AG08396 (cell line): ENCODE measurements around the gene DDX20.

Experiments used
- DNase-seq: peaks from one replicate; pipeline ENCODE4 v3.0.0; 2012; ENCODE audit warnings: low spot score, mixed read lengths

The DDX20 gene

GRCh38 chr1:111747947-111748346 is 7.8 kb upstream of the DDX20 start:
- DNase-seq, result no peak

GRCh38 chr1:111749628-111750027 is 6.1 kb upstream of the DDX20 start:
- no peak for DNase-seq

GRCh38 chr1:111750856-111751255 is 4.8 kb upstream of the DDX20 start:
- DNase-seq, result no peak

GRCh38 chr1:111751906-111752575 is 3.7 kb upstream of the DDX20 start:
- no peak for DNase-seq

GRCh38 chr1:111754984-111755330 is 744 bp upstream of the DDX20 start:
- peak; percentile 54 for DNase-seq

- DNase-seq, result no peak
These were observed 418 bp downstream of the DDX20 start for GRCh38 chr1:111756124-111756513.

GRCh38 chr1:111758373-111758772 is 2.7 kb downstream of the DDX20 start:
- no peak for DNase-seq

GRCh38 chr1:111761717-111762116 is 6.0 kb downstream of the DDX20 start:
- DNase-seq, result no peak

GRCh38 chr1:111762332-111762731 is 6.6 kb downstream of the DDX20 start:
- no peak for DNase-seq

- no peak for DNase-seq
These were observed 12.3 kb downstream of the DDX20 start for GRCh38 chr1:111768023-111768422.

- DNase-seq, result no peak
These were observed 12.9 kb downstream of the DDX20 start for GRCh38 chr1:111768625-111769024.

- peak; percentile 53 for DNase-seq
These were observed 13.9 kb downstream of the DDX20 start for GRCh38 chr1:111769517-111770146.

- DNase-seq, result no peak
These were observed 15.2 kb downstream of the DDX20 start for GRCh38 chr1:111770916-111771315.

GRCh38 chr1:111775966-111776365 is 20.3 kb downstream of the DDX20 start:
- DNase-seq, result no peak

GRCh38 chr1:111776391-111776790 is 20.7 kb downstream of the DDX20 start:
- no peak for DNase-seq

GRCh38 chr1:111776861-111777260 is 21.2 kb downstream of the DDX20 start:
- DNase-seq, result no peak

- no peak for DNase-seq
These were observed 21.6 kb downstream of the DDX20 start for GRCh38 chr1:111777301-111777700.

GRCh38 chr1:111778066-111778465 is 22.4 kb downstream of the DDX20 start:
- DNase-seq, result no peak

- DNase-seq, result no peak
These were observed 22.9 kb downstream of the DDX20 start for GRCh38 chr1:111778541-111779051.

GRCh38 chr1:111779546-111779945 is 23.8 kb downstream of the DDX20 start:
- no peak for DNase-seq

- DNase-seq, result no peak
These were observed 28.7 kb downstream of the DDX20 start for GRCh38 chr1:111784273-111784901.

- DNase-seq, result no peak
These were observed 31.0 kb downstream of the DDX20 start for GRCh38 chr1:111786669-111787207.

GRCh38 chr1:111789142-111789541 is 33.4 kb downstream of the DDX20 start:
- DNase-seq, result peak; percentile 32
